Mucosa of rectum (tissue), 2 donors: ENCODE data around the gene CDC23.

Experiments used
- H3K27ac ChIP-seq, 2 donors: one replicate each; pipeline ENCODE4 v1.7.0; 2013; ENCODE audit warnings: inconsistent platforms in 2 of 2, low read depth in 2 of 2, low read length in 2 of 2
- H3K27me3 ChIP-seq, 2 donors: one replicate each; pipeline ENCODE4 v1.7.0; 2013; ENCODE audit warnings: low read length in 2 of 2; ENCODE audit not compliant: control insufficient read depth in 2 of 2, insufficient read depth in 2 of 2
- H3K36me3 ChIP-seq, 2 donors: one replicate each; pipeline ENCODE4 v1.7.0; 2013; ENCODE audit warnings: low read length in 2 of 2; ENCODE audit not compliant: control insufficient read depth in 2 of 2, insufficient read depth in 2 of 2
- H3K4me1 ChIP-seq, 2 donors: one replicate each; pipeline ENCODE4 v1.7.0; 2013; ENCODE audit warnings: low read length in 2 of 2, mild to moderate bottlenecking in 1 of 2; ENCODE audit not compliant: control insufficient read depth in 2 of 2, insufficient read depth in 2 of 2
- H3K4me3 ChIP-seq, 2 donors: one replicate each; pipeline ENCODE4 v1.7.0; 2013; ENCODE audit warnings: low read length in 2 of 2
- H3K9ac ChIP-seq, 2 donors: one replicate each; pipeline ENCODE4 v1.7.0; 2013; ENCODE audit warnings: low read length in 2 of 2, low read depth in 1 of 2, mild to moderate bottlenecking in 1 of 2
- H3K9me3 ChIP-seq, 2 donors: one replicate each; pipeline ENCODE4 v1.7.0; 2013; ENCODE audit warnings: low read length in 2 of 2; ENCODE audit not compliant: control insufficient read depth in 2 of 2
- donor health status: healthy.
- donor health status: Normal muscosa, but diverticular disease.

Gene CDC23

GRCh38 chr5:138241688-138242571 is 28.8 kb upstream of the CDC23 start:
- H3K9me3 ChIP-seq = no peaks in the 10 kb centered on the region
- peak overlapping the region in 1 of 2 donors; percentile 13 for H3K27ac ChIP-seq
- H3K4me3 ChIP-seq = peak overlapping the region; percentile 37 to 57
- peaks cover 0 to 9% of the 10 kb centered on the region in 2 donors for H3K4me1 ChIP-seq
- peak overlapping the region in 1 of 2 donors; percentile 40 for H3K9ac ChIP-seq
- H3K36me3 ChIP-seq = no peaks in the 10 kb centered on the region
- peaks cover 26 to 28% of the 10 kb centered on the region in 2 donors for H3K27me3 ChIP-seq

GRCh38 chr5:138240650-138241385 is 27.7 kb upstream of the CDC23 start:
- Histone ChIP-seq H3K4me3 (no peak overlapping the region), H3K4me1 (peaks cover 0 to 9% of the 10 kb centered on the region in 2 donors), H3K27ac (no peak overlapping the region), H3K9me3 (no peaks in the 10 kb centered on the region), H3K36me3 (no peaks in the 10 kb centered on the region), H3K27me3 (peaks cover 26 to 28% of the 10 kb centered on the region in 2 donors), H3K9ac (no peak overlapping the region)

GRCh38 chr5:138238034-138238433 is 24.9 kb upstream of the CDC23 start:
- Histone ChIP-seq H3K27me3 (peaks cover 23 to 24% of the 10 kb centered on the region in 2 donors), H3K36me3 (no peaks in the 10 kb centered on the region), H3K9ac (no peak overlapping the region), H3K9me3 (no peaks in the 10 kb centered on the region), H3K4me3 (no peak overlapping the region), H3K27ac (no peak overlapping the region), H3K4me1 (peaks cover 0 to 9% of the 10 kb centered on the region in 2 donors)

- H3K4me1 ChIP-seq = no peaks in the 10 kb centered on the region
- no peaks in the 10 kb centered on the region for H3K9me3 ChIP-seq
- H3K27me3 ChIP-seq = peaks cover 0 to 4% of the 10 kb centered on the region in 2 donors
- H3K36me3 ChIP-seq = no peaks in the 10 kb centered on the region
- no peak overlapping the region for H3K27ac ChIP-seq
- no peak overlapping the region for H3K9ac ChIP-seq
- no peak overlapping the region for H3K4me3 ChIP-seq
These were observed 21.5 kb upstream of the CDC23 start for GRCh38 chr5:138234651-138235050.

GRCh38 chr5:138233280-138233679 is 20.2 kb upstream of the CDC23 start:
- Histone ChIP-seq H3K9me3 (no peaks in the 10 kb centered on the region), H3K27me3 (no peaks in the 10 kb centered on the region), H3K4me3 (no peak overlapping the region), H3K36me3 (no peaks in the 10 kb centered on the region), H3K4me1 (no peaks in the 10 kb centered on the region), H3K27ac (no peak overlapping the region), H3K9ac (no peak overlapping the region)

- Histone ChIP-seq H3K27me3 (no peaks in the 10 kb centered on the region), H3K9me3 (no peaks in the 10 kb centered on the region), H3K4me3 (no peak overlapping the region), H3K4me1 (no peaks in the 10 kb centered on the region), H3K27ac (no peak overlapping the region), H3K36me3 (no peaks in the 10 kb centered on the region), H3K9ac (no peak overlapping the region)
These were observed 18.0 kb upstream of the CDC23 start for GRCh38 chr5:138230981-138231589.

GRCh38 chr5:138230261-138230660 is 17.1 kb upstream of the CDC23 start:
- no peak overlapping the region for H3K27ac ChIP-seq
- H3K4me3 ChIP-seq = no peak overlapping the region
- no peaks in the 10 kb centered on the region for H3K36me3 ChIP-seq
- H3K27me3 ChIP-seq = no peaks in the 10 kb centered on the region
- no peak overlapping the region for H3K9ac ChIP-seq
- no peaks in the 10 kb centered on the region for H3K9me3 ChIP-seq
- H3K4me1 ChIP-seq = no peaks in the 10 kb centered on the region

GRCh38 chr5:138229387-138229786 is 16.3 kb upstream of the CDC23 start:
- no peak overlapping the region for H3K4me3 ChIP-seq
- H3K36me3 ChIP-seq = no peaks in the 10 kb centered on the region
- no peak overlapping the region for H3K9ac ChIP-seq
- no peaks in the 10 kb centered on the region for H3K9me3 ChIP-seq
- H3K27ac ChIP-seq = no peak overlapping the region
- H3K27me3 ChIP-seq = no peaks in the 10 kb centered on the region
- H3K4me1 ChIP-seq = no peaks in the 10 kb centered on the region

GRCh38 chr5:138226910-138227309 is 13.8 kb upstream of the CDC23 start:
- H3K9me3 ChIP-seq = no peaks in the 10 kb centered on the region
- no peaks in the 10 kb centered on the region for H3K36me3 ChIP-seq
- no peak overlapping the region for H3K9ac ChIP-seq
- no peaks in the 10 kb centered on the region for H3K27me3 ChIP-seq
- no peaks in the 10 kb centered on the region for H3K4me1 ChIP-seq
- no peak overlapping the region for H3K27ac ChIP-seq
- H3K4me3 ChIP-seq = no peak overlapping the region

- Histone ChIP-seq H3K4me3 (no peak overlapping the region), H3K27me3 (no peaks in the 10 kb centered on the region), H3K27ac (no peak overlapping the region), H3K4me1 (no peaks in the 10 kb centered on the region), H3K36me3 (no peaks in the 10 kb centered on the region), H3K9ac (no peak overlapping the region), H3K9me3 (no peaks in the 10 kb centered on the region)
These were observed 11.6 kb upstream of the CDC23 start for GRCh38 chr5:138224712-138225111.
